SU-DHL-6 (cell line): ENCODE results near the gene SEC23B.
A peak's percentile ranks its signal among the peaks of the same experiment; 100 is the strongest.

Source experiments
- H2AFZ ChIP-seq: fragments of 200-600 bp; sonication (generic); 2 replicates; pipeline ENCODE4 v1.6.1; 2014; ENCODE audit warnings: low read depth, mild to moderate bottlenecking, moderate library complexity, mixed read lengths, antibody characterized with exemption, low read length; ENCODE audit not compliant: severe bottlenecking
- H3F3A ChIP-seq: fragments of 200-600 bp; shearing (Covaris generic); 2 replicates; pipeline ENCODE4 v1.6.0; 2016; ENCODE audit warnings: antibody characterized with exemption, mild to moderate bottlenecking; ENCODE audit not compliant: insufficient read depth
- H3K27ac ChIP-seq: fragments of 200-600 bp; sonication (generic); 2 replicates; pipeline ENCODE4 v1.5.1; 2016; ENCODE audit warnings: low read depth, mild to moderate bottlenecking, low read length, moderate library complexity, mixed read lengths
- H3K27me3 ChIP-seq: fragments of 200-600 bp; sonication (generic), shearing (Covaris generic); 2 replicates; pipeline ENCODE4 v1.6.0; 2014; ENCODE audit warnings: mild to moderate bottlenecking, low read length
- H3K36me3 ChIP-seq: fragments of 200-600 bp; sonication (generic); 2 replicates; pipeline ENCODE4 v1.6.1; 2014; ENCODE audit warnings: mild to moderate bottlenecking, low read length, mixed read lengths
- H3K4me2 ChIP-seq: fragments of 300-600, 200-600 bp; shearing (Covaris generic), sonication (generic); 2 replicates; pipeline ENCODE4 v1.6.0; 2014; ENCODE audit warnings: low read length, low read depth, mild to moderate bottlenecking; ENCODE audit not compliant: poor library complexity, severe bottlenecking
- H3K4me3 ChIP-seq: fragments of 200-600 bp; sonication (generic); 2 replicates; pipeline ENCODE4 v1.5.1; 2014; ENCODE audit warnings: antibody characterized with exemption, low read length, mild to moderate bottlenecking, mixed read lengths; ENCODE audit not compliant: insufficient read depth, poor library complexity, severe bottlenecking
- H3K79me2 ChIP-seq: fragments of 200-600 bp; sonication (generic); 2 replicates; pipeline ENCODE4 v1.6.1; 2014; ENCODE audit warnings: mild to moderate bottlenecking, low read length, moderate library complexity; ENCODE audit not compliant: insufficient read depth
- H3K9ac ChIP-seq: fragments of 200-600 bp; sonication (generic); 2 replicates; pipeline ENCODE4 v1.7.0; 2014; ENCODE audit warnings: mild to moderate bottlenecking, low read length
- H3K9me2 ChIP-seq: fragments of 200-600 bp; sonication (generic); replicated peaks from 2 replicates; pipeline ENCODE4 v1.6.1; 2014; ENCODE audit warnings: low read length; ENCODE audit not compliant: insufficient read depth
- H3K9me3 ChIP-seq: fragments of 200-600 bp; sonication (generic); 2 replicates; pipeline ENCODE4 v1.6.1; 2014; ENCODE audit warnings: low read length, mixed read lengths; ENCODE audit not compliant: insufficient read depth
- H4K20me1 ChIP-seq: fragments of 200-600 bp; sonication (generic); 2 replicates; pipeline ENCODE4 v1.6.1; 2014; ENCODE audit warnings: low read depth, mild to moderate bottlenecking, antibody characterized with exemption, low read length, moderate library complexity, mixed read lengths
- CTCF ChIP-seq: fragments of 200-600 bp; sonication (generic); IDR thresholded peaks from one replicate; pipeline ENCODE4 v1.5.1; 2017; ENCODE audit warnings: antibody characterized with exemption, mild to moderate bottlenecking, low read length, moderate library complexity; ENCODE audit not compliant: insufficient read depth, poor library complexity, severe bottlenecking
- EZH2phosphoT487 ChIP-seq: fragments of 200-600 bp; sonication (generic), shearing (Covaris generic); conservative IDR thresholded peaks from 2 replicates; pipeline ENCODE4 v1.6.1; 2018; ENCODE audit warnings: mild to moderate bottlenecking, antibody characterized with exemption, low read length, moderate library complexity, mixed read lengths

SEC23B gene

GRCh38 chr20:18507218-18508191 is at the start of gene SEC23B:
Gene SEC23B (plus strand): TSS chr20:18507940. CDS start chr20:18510836, 2,896 bp downstream.
- Histone ChIP-seq H3F3A (peaks cover 14% of the 10 kb centered on the region; the same call in 1 of the 2 replicates), H3K4me2 (peak within 1 kb of the TSS; percentile 99), H4K20me1 (no peaks in the 10 kb centered on the region), H3K9me2 (no peaks in the 10 kb centered on the region), H3K4me3 (peak within 1 kb of the TSS; percentile 80), H3K9ac (peak within 1 kb of the TSS; percentile 82), H3K9me3 (no peaks in the 10 kb centered on the region), H3K27ac (peak within 1 kb of the TSS; percentile 96), H3K79me2 (peaks cover 15% of the 10 kb centered on the region), H2AFZ (peak within 1 kb of the TSS; percentile 80), H3K36me3 (peaks cover 23% of the 10 kb centered on the region; the same call in 1 of the 2 replicates), H3K27me3 (no peaks in the 10 kb centered on the region)
- TF ChIP-seq CTCF = no peak
- no peak for TF ChIP-seq EZH2phosphoT487

- Histone ChIP-seq H3K9me2 (no peaks in the 10 kb centered on the region), H3K4me3 (no peak overlapping the region), H3K36me3 (no peaks in the 10 kb centered on the region), H3K9ac (no peak overlapping the region), H3K79me2 (peaks cover 22% of the 10 kb centered on the region), H3K27ac (no peak overlapping the region), H3K27me3 (no peaks in the 10 kb centered on the region), H2AFZ (no peak overlapping the region), H3K4me2 (peak overlapping the region; percentile 93), H4K20me1 (no peaks in the 10 kb centered on the region), H3K9me3 (no peaks in the 10 kb centered on the region), H3F3A (no peaks in the 10 kb centered on the region)
- TF ChIP-seq EZH2phosphoT487 = no peak
- TF ChIP-seq CTCF = no peak
These were observed 42.1 kb upstream of the SEC23B start for GRCh38 chr20:18465536-18466200.

GRCh38 chr20:18466574-18466893 is 41.2 kb upstream of the SEC23B start:
- peaks cover 22% of the 10 kb centered on the region for H3K79me2 ChIP-seq
- H3K9me3 ChIP-seq = no peaks in the 10 kb centered on the region
- H3F3A ChIP-seq = no peaks in the 10 kb centered on the region
- no peaks in the 10 kb centered on the region for H3K27me3 ChIP-seq
- H3K4me2 ChIP-seq = peak overlapping the region; percentile 93
- no peaks in the 10 kb centered on the region for H3K36me3 ChIP-seq
- H2AFZ ChIP-seq = peak overlapping the region; percentile 95
- no peak overlapping the region for H3K27ac ChIP-seq
- peak overlapping the region; percentile 95 for H3K4me3 ChIP-seq
- TF ChIP-seq CTCF = no peak
- TF ChIP-seq EZH2phosphoT487 = no peak
- H3K9me2 ChIP-seq = no peaks in the 10 kb centered on the region
- H4K20me1 ChIP-seq = no peaks in the 10 kb centered on the region
- peak overlapping the region; percentile 83 for H3K9ac ChIP-seq
